Loucy (cell line): ENCODE data around the gene IL17C.

Source experiments
- H2AFZ ChIP-seq: fragments of 200-600 bp; sonication (generic); 2 replicates; pipeline ENCODE4 v1.6.0; 2016; ENCODE audit warnings: antibody characterized with exemption, mild to moderate bottlenecking, low read length, moderate library complexity
- H3F3A ChIP-seq: fragments of 200-600 bp; 2 replicates; pipeline ENCODE4 v1.6.0; 2016; ENCODE audit warnings: antibody characterized with exemption, low read depth, mild to moderate bottlenecking
- H3K27me3 ChIP-seq: fragments of 200-600 bp; sonication (generic); 2 replicates; pipeline ENCODE4 v1.6.1; 2014; ENCODE audit warnings: low read length, mild to moderate bottlenecking; ENCODE audit not compliant: insufficient read depth, poor library complexity, severe bottlenecking
- H3K36me3 ChIP-seq: fragments of 200-600 bp; sonication (generic); 2 replicates; pipeline ENCODE4 v1.6.1; 2016; ENCODE audit warnings: low read length; ENCODE audit not compliant: insufficient read depth
- H3K4me1 ChIP-seq: fragments of 200-600 bp; sonication (generic); 2 replicates; pipeline ENCODE4 v1.5.1; 2014; ENCODE audit warnings: low read length, mild to moderate bottlenecking; ENCODE audit not compliant: insufficient read depth, poor library complexity, severe bottlenecking
- H3K4me2 ChIP-seq: fragments of 200-600 bp; sonication (generic); 2 replicates; pipeline ENCODE4 v1.6.0; 2014; ENCODE audit warnings: antibody characterized with exemption, low read length, low read depth, mild to moderate bottlenecking; ENCODE audit not compliant: poor library complexity, severe bottlenecking
- H3K4me3 ChIP-seq: fragments of 200-600 bp; sonication (generic); 2 replicates; pipeline ENCODE4 v1.5.1; 2014; ENCODE audit warnings: low read length, mild to moderate bottlenecking, mixed read lengths; ENCODE audit not compliant: poor library complexity, severe bottlenecking
- H3K79me2 ChIP-seq: fragments of 200-600 bp; sonication (generic); 2 replicates; pipeline ENCODE4 v1.6.1; 2014; ENCODE audit warnings: low read length; ENCODE audit not compliant: insufficient read depth
- H3K9ac ChIP-seq: fragments of 200-600 bp; sonication (generic); 2 replicates; pipeline ENCODE4 v1.6.0; 2014; ENCODE audit warnings: mild to moderate bottlenecking, low read depth, low read length, moderate library complexity; ENCODE audit not compliant: poor library complexity, severe bottlenecking
- H3K9me2 ChIP-seq: fragments of 200-600 bp; sonication (generic); replicated peaks from 2 replicates; pipeline ENCODE4 v1.6.1; 2016; ENCODE audit warnings: low read depth, low read length, mixed read lengths
- H3K9me3 ChIP-seq: fragments of 200-600 bp; sonication (generic); 2 replicates; pipeline ENCODE4 v1.6.1; 2014; ENCODE audit warnings: mild to moderate bottlenecking, antibody characterized with exemption, low read length, low read depth; ENCODE audit not compliant: insufficient read depth
- H4K20me1 ChIP-seq: fragments of 200-600 bp; sonication (generic); 2 replicates; pipeline ENCODE4 v1.6.0; 2014; ENCODE audit warnings: antibody characterized with exemption, low read length, mild to moderate bottlenecking; ENCODE audit not compliant: insufficient read depth, poor library complexity, severe bottlenecking
- EZH2phosphoT487 ChIP-seq: fragments of 200-600 bp; IDR thresholded peaks from 2 replicates; pipeline ENCODE4 v1.6.1; 2018; ENCODE audit warnings: antibody characterized with exemption, mild to moderate bottlenecking, moderate library complexity, borderline replicate concordance
- TF ChIP-seq, protein P1 (sequence below): fragments of 200-600 bp; sonication (generic); conservative IDR thresholded peaks from 2 replicates; pipeline ENCODE4 v1.5.1; 2014; ENCODE audit warnings: mild to moderate bottlenecking, antibody characterized with exemption, low read length

The IL17C gene

DNA sequence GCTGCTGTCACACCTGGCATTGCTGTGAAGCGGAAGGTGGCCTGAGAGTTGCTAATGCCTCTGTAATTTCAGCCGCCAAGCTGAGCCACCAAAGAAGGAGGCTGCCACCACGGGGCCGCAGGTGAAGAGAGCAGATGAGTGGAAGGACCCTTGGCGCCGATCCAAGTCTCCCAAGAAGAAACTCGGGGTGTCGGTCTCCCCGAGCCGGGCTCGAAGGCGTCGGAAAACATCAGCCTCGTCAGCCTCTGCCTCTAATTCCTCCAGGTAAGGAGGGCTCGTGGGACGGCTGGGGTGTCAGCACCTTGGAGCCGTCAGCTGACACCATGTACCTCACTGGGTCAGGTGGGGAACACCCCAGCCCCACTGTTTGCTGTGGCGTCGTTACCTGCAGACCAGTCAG is 16.2 kb upstream of the IL17C start:
- H3K36me3 ChIP-seq: peaks cover 32% of the 10 kb centered on the region; the same call in 1 of the 2 replicates

GRCh38 chr16:88622866-88623265 is 15.5 kb upstream of the IL17C start:
- H3K4me3 ChIP-seq: no peak overlapping the region
- TF ChIP-seq, protein P1, sequence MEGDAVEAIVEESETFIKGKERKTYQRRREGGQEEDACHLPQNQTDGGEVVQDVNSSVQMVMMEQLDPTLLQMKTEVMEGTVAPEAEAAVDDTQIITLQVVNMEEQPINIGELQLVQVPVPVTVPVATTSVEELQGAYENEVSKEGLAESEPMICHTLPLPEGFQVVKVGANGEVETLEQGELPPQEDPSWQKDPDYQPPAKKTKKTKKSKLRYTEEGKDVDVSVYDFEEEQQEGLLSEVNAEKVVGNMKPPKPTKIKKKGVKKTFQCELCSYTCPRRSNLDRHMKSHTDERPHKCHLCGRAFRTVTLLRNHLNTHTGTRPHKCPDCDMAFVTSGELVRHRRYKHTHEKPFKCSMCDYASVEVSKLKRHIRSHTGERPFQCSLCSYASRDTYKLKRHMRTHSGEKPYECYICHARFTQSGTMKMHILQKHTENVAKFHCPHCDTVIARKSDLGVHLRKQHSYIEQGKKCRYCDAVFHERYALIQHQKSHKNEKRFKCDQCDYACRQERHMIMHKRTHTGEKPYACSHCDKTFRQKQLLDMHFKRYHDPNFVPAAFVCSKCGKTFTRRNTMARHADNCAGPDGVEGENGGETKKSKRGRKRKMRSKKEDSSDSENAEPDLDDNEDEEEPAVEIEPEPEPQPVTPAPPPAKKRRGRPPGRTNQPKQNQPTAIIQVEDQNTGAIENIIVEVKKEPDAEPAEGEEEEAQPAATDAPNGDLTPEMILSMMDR: no peak
- TF ChIP-seq EZH2phosphoT487: no peak
- no peak overlapping the region for H3K9ac ChIP-seq
- no peaks in the 10 kb centered on the region for H4K20me1 ChIP-seq
- no peaks in the 10 kb centered on the region for H3K4me1 ChIP-seq
- H3K4me2 ChIP-seq: no peak overlapping the region
- H3K36me3 ChIP-seq: peaks cover 32% of the 10 kb centered on the region; the same call in 1 of the 2 replicates
- H3K27me3 ChIP-seq: no peaks in the 10 kb centered on the region
- no peaks in the 10 kb centered on the region for H3K9me3 ChIP-seq
- H3K9me2 ChIP-seq: no peaks in the 10 kb centered on the region
- H2AFZ ChIP-seq: no peak overlapping the region
- H3K79me2 ChIP-seq: no peaks in the 10 kb centered on the region
- no peaks in the 10 kb centered on the region for H3F3A ChIP-seq

More for the DNA sequence above, 16.2 kb upstream of the IL17C start:
- Histone ChIP-seq H3F3A (no peaks in the 10 kb centered on the region), H4K20me1 (no peaks in the 10 kb centered on the region), H3K9me3 (no peaks in the 10 kb centered on the region), H3K4me1 (no peaks in the 10 kb centered on the region), H3K9me2 (no peaks in the 10 kb centered on the region), H3K27me3 (no peaks in the 10 kb centered on the region), H3K4me2 (no peak overlapping the region), H2AFZ (no peak overlapping the region), H3K4me3 (no peak overlapping the region), H3K9ac (no peak overlapping the region), H3K79me2 (no peaks in the 10 kb centered on the region)
- no peak for TF ChIP-seq EZH2phosphoT487
- TF ChIP-seq, protein P1: no peak

DNA sequence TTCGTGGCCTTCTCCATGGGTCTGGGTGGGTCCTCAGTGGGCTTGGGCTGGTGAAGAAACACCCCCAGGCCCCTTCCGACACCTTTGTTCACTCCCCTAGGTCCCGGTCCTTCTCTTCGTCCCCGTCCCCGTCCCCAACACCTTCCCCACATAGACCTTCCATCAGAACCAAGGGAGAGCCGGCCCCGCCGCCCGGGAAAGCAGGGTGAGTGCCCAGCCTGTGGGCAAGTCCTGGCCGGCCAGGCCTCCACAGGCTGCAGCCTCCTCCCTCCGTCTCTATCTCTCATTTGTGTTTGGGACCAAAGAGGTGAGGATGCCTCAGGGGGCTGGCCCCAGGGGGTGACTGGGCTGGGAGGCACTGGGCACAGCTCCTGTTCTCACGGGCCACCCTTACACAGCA is 14.5 kb upstream of the IL17C start:
- Histone ChIP-seq H3K9me2 (no peaks in the 10 kb centered on the region), H4K20me1 (no peaks in the 10 kb centered on the region), H2AFZ (no peak overlapping the region), H3K36me3 (peaks cover 32% of the 10 kb centered on the region; the same call in 1 of the 2 replicates), H3K4me2 (no peak overlapping the region), H3F3A (no peaks in the 10 kb centered on the region), H3K27me3 (no peaks in the 10 kb centered on the region), H3K4me3 (no peak overlapping the region), H3K4me1 (no peaks in the 10 kb centered on the region), H3K79me2 (no peaks in the 10 kb centered on the region), H3K9ac (no peak overlapping the region), H3K9me3 (no peaks in the 10 kb centered on the region)
- TF ChIP-seq, protein P1: no peak
